ENCODE measurements around the gene FAM222B. TPM values are rescaled to one million over a fixed set of nuclear protein-coding genes. Genes with fewer than 3 reads are reported as not detected.

The FAM222B gene
- total and polyA plus RNA-seq, 12 donors, result 4.9 to 18.3 (median 13.4) TPM

DNA sequence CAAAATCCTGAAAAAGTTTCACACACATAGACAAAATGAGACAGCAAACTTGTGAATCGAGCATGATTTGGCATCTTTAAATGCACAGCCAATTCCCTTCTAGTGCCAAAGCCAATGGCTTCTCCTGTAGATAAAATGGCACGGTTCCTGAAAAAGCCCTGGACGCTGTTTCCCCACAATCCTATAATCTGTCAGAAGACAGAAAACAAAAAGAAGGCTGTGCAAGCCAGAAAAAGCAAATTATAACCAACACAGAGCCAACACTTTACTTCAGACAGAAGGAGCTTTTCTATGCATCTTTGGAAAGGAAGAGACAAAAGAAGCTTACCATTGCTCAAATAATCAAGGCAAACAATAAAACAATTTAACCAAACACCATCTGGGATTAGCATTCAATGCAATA is 23.8 kb downstream of the FAM222B start:
- TF ChIP-seq CTCF (IDR thresholded peaks at IDR 0.05) (no peak), POLR2A (IDR thresholded peaks at IDR 0.05) (no peak)
- WGBS, 4 donors, result 70 to 80% (median 75%) methylated on average over 3 of the region's 3 CpGs
- no peak for DNase-seq
- Histone ChIP-seq H3K36me3 (replicated peaks in 1 of 2) (no peaks in the 10 kb centered on the region), H3K4me1 (replicated peaks in 1 of 2) (no peaks in the 10 kb centered on the region), H3K4me3 (no peak overlapping the region), H3K27me3 (no peaks in the 10 kb centered on the region), H3K9me3 (replicated peaks in 1 of 3) (no peaks in the 10 kb centered on the region), H3K27ac (no peak overlapping the region)
- intact Hi-C loops (cut with DNase I), result no loop called here

DNA sequence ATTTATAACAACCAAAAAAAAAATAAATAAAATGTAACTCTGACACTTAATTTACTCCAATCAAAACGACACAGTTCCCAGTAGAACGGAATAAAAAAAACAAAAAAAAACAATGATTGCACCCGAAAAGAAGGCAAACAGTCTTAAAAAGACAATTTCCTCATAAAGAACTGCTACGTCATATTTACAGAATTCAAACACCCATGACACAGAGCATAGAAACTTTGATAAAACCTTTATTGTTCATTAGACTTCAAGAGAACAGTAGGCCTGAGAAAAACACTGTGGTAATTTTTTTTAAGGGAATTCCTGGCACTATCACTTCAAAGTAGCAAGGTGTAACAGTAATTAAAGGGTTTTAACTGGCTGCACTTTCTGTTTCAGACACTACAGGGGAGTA is 26.1 kb downstream of the FAM222B start:
- intact Hi-C loops (cut with DNase I), result no loop called here

GRCh38 chr17:28812748-28813377 is 29.7 kb downstream of the FAM222B start:
- H3K9me3 ChIP-seq (replicated peaks in 1 of 3), result no peaks in the 10 kb centered on the region
- 0% methylated on average over 3 to 10 of the region's 10 CpGs for whole genome bisulfite sequencing, 4 donors
- no peak for DNase-seq
- intact Hi-C loops (cut with DNase I), result no loop called here
- no peaks in the 10 kb centered on the region for H3K36me3 ChIP-seq (replicated peaks in 1 of 2)
- peaks cover 12 to 26% of the 10 kb centered on the region in 2 donors for H3K4me1 ChIP-seq (replicated peaks in 1 of 2)
- peak overlapping the region in 3 of 4 donors; percentile 79 to 87 (median 81) for H3K4me3 ChIP-seq
- H3K27me3 ChIP-seq, result no peaks in the 10 kb centered on the region
- peak overlapping the region; percentile 73 to 94 (median 89) for H3K27ac ChIP-seq
- no peak for TF ChIP-seq POLR2A (IDR thresholded peaks at IDR 0.05)
- peak in 3 of 6 experiments; percentile 7 to 33 (median 33) for TF ChIP-seq CTCF (IDR thresholded peaks at IDR 0.05)

More for the DNA sequence above, 26.1 kb downstream of the FAM222B start:
- H3K4me3 ChIP-seq, result no peak overlapping the region
- 79 to 84% (median 84%) methylated on average over 4 of the region's 4 CpGs for WGBS, 4 donors
- no peaks in the 10 kb centered on the region for H3K36me3 ChIP-seq (replicated peaks in 1 of 2)
- no peak for DNase-seq
- no peak overlapping the region for H3K27ac ChIP-seq
- H3K27me3 ChIP-seq, result no peaks in the 10 kb centered on the region
- H3K9me3 ChIP-seq (replicated peaks in 1 of 3), result no peaks in the 10 kb centered on the region
- H3K4me1 ChIP-seq (replicated peaks in 1 of 2), result peaks cover 0 to 5% of the 10 kb centered on the region in 2 donors
- TF ChIP-seq CTCF (IDR thresholded peaks at IDR 0.05) (no peak), POLR2A (IDR thresholded peaks at IDR 0.05) (no peak)

GRCh38 chr17:28812091-28812747 is 30.4 kb downstream of the FAM222B start:
- no peaks in the 10 kb centered on the region for H3K36me3 ChIP-seq (replicated peaks in 1 of 2)
- 0 to 2% (median 1%) methylated on average over 13 to 45 of the region's 47 CpGs for WGBS, 4 donors
- DNase-seq, result peak; percentile 98 to 99 (median 98)
- peak in 1 of 2 donors; percentile 6 for TF ChIP-seq POLR2A (IDR thresholded peaks at IDR 0.05)
- TF ChIP-seq CTCF (IDR thresholded peaks at IDR 0.05), result no peak
- H3K9me3 ChIP-seq (replicated peaks in 1 of 3), result no peaks in the 10 kb centered on the region
- H3K27ac ChIP-seq, result peak overlapping the region; percentile 73 to 94 (median 89)
- intact Hi-C loops (cut with DNase I), result no loop called here
- peaks cover 18 to 33% of the 10 kb centered on the region in 2 donors for H3K4me1 ChIP-seq (replicated peaks in 1 of 2)
- no peaks in the 10 kb centered on the region for H3K27me3 ChIP-seq
- H3K4me3 ChIP-seq, result peak overlapping the region; percentile 32 to 87 (median 80)
